ENCODE results near the gene USB1.

USB1 gene

GRCh38 chr16:58000706-58001676, at the start of gene USB1:
TSS of gene USB1 (plus strand) at chr16:58001407. CDS start at chr16:58001484, 77 bp downstream.
- peak; percentile 84 to 89 for DNase-seq

- no peak for DNase-seq
Measured at GRCh38 chr16:57952909-57953308, 48.3 kb upstream of the USB1 start.

- DNase-seq, result no peak
Measured at GRCh38 chr16:57953857-57954256, 47.4 kb upstream of the USB1 start.

- DNase-seq, result no peak
Measured at GRCh38 chr16:57955572-57956188, 45.5 kb upstream of the USB1 start.

GRCh38 chr16:57956270-57956808, 44.9 kb upstream of the USB1 start:
- no peak for DNase-seq

- no peak for DNase-seq
Measured at GRCh38 chr16:57956924-57957672, 44.1 kb upstream of the USB1 start.

- DNase-seq, result no peak
Measured at GRCh38 chr16:57957673-57958392, 43.4 kb upstream of the USB1 start.

GRCh38 chr16:57958544-57958943, 42.7 kb upstream of the USB1 start:
- DNase-seq, result no peak

- DNase-seq, result no peak
Measured at GRCh38 chr16:57959121-57959520, 42.1 kb upstream of the USB1 start.

- DNase-seq, result no peak
Measured at GRCh38 chr16:57959804-57960203, 41.4 kb upstream of the USB1 start.

GRCh38 chr16:57960310-57960709, 40.9 kb upstream of the USB1 start:
- DNase-seq, result no peak

GRCh38 chr16:57960826-57961472, 40.3 kb upstream of the USB1 start:
- no peak for DNase-seq

GRCh38 chr16:57961538-57961937, 39.7 kb upstream of the USB1 start:
- DNase-seq, result no peak

GRCh38 chr16:57962046-57962445, 39.2 kb upstream of the USB1 start:
- no peak for DNase-seq

- no peak for DNase-seq
Measured at GRCh38 chr16:57962756-57963155, 38.5 kb upstream of the USB1 start.

- no peak for DNase-seq
Measured at GRCh38 chr16:57964157-57964700, 37.0 kb upstream of the USB1 start.

GRCh38 chr16:57966204-57966771, 34.9 kb upstream of the USB1 start:
- no peak for DNase-seq

GRCh38 chr16:57966986-57967385, 34.2 kb upstream of the USB1 start:
- DNase-seq, result no peak

GRCh38 chr16:57967916-57968315, 33.3 kb upstream of the USB1 start:
- no peak for DNase-seq

GRCh38 chr16:57969451-57970123, 31.6 kb upstream of the USB1 start:
- DNase-seq, result no peak

GRCh38 chr16:57970319-57970718, 30.9 kb upstream of the USB1 start:
- no peak for DNase-seq
